Measurements from ENCODE around the gene KCNIP1.
"Not testable (repeated sequence)": the region's sequence is repeated elsewhere in the genome, so short reads cannot be mapped to it uniquely, and the experiment has no call there.

- not testable (repeated sequence) for TF ChIP-seq POLR2A, CTCF (IDR thresholded peaks at IDR 0.05)
Measured at GRCh38 chr5:170762298-170762697, 258.5 kb downstream of the KCNIP1 start.

All from esophagus squamous epithelium (tissue), 4 donors.